Trophoblast cell (in vitro differentiated cells and primary cell): ENCODE measurements around the gene EEF1G.

Experiments
- DNase-seq, 2 donors: peaks; one replicate each; pipeline ENCODE4 v3.0.0-alpha.2; 2016
- H2AFZ ChIP-seq: 2 replicates; pipeline ENCODE4 v1.6.1; 2013; ENCODE audit warnings: low read length, moderate library complexity, mild to moderate bottlenecking; ENCODE audit not compliant: insufficient read depth, poor library complexity
- H2AK5ac ChIP-seq: 2 replicates; pipeline ENCODE4 v1.6.1; 2013; ENCODE audit warnings: mild to moderate bottlenecking, low read length
- H2BK120ac ChIP-seq: 2 replicates; pipeline ENCODE4 v1.6.1; 2013; ENCODE audit warnings: low read length, mild to moderate bottlenecking, moderate library complexity; ENCODE audit not compliant: insufficient read depth, poor library complexity
- H2BK12ac ChIP-seq: 2 replicates; pipeline ENCODE4 v1.6.1; 2013; ENCODE audit warnings: mild to moderate bottlenecking, low read length, moderate library complexity
- H2BK5ac ChIP-seq: 2 replicates; pipeline ENCODE4 v1.6.1; 2013; ENCODE audit warnings: low read length, low read depth, moderate library complexity, mild to moderate bottlenecking; ENCODE audit not compliant: poor library complexity
- H3K14ac ChIP-seq: 2 replicates; pipeline ENCODE4 v1.6.1; 2013; ENCODE audit warnings: mild to moderate bottlenecking, low read length
- H3K18ac ChIP-seq: 2 replicates; pipeline ENCODE4 v1.6.1; 2013; ENCODE audit warnings: mild to moderate bottlenecking, low read length
- H3K23ac ChIP-seq: 2 replicates; pipeline ENCODE4 v1.6.1; 2013; ENCODE audit warnings: low read length
- H3K27ac ChIP-seq: 2 replicates; pipeline ENCODE4 v1.5.1; 2013; ENCODE audit warnings: low read depth, mild to moderate bottlenecking, inconsistent platforms, low read length, moderate library complexity
- H3K27me3 ChIP-seq: 2 replicates; pipeline ENCODE4 v1.6.1; 2013; ENCODE audit warnings: inconsistent platforms, mild to moderate bottlenecking, low read length, moderate library complexity; ENCODE audit not compliant: insufficient read depth
- H3K36me3 ChIP-seq, 2 experiments: 1 replicate in 1 of 2; 2 replicates in 1 of 2; pipeline ENCODE4 v1.6.1; 2013; ENCODE audit warnings: low read length in 2 of 2, mild to moderate bottlenecking in 2 of 2, moderate library complexity in 1 of 2; ENCODE audit not compliant: insufficient read depth in 2 of 2, control insufficient read depth in 1 of 2
- H3K4ac ChIP-seq: 2 replicates; pipeline ENCODE4 v1.6.1; 2013; ENCODE audit warnings: low read depth, mild to moderate bottlenecking, low read length, moderate library complexity
- H3K4me1 ChIP-seq, 2 experiments: 1 replicate in 1 of 2; 2 replicates in 1 of 2; pipeline ENCODE4 v1.6.1; 2013; ENCODE audit warnings: low read length in 2 of 2, mild to moderate bottlenecking in 2 of 2, moderate library complexity in 1 of 2; ENCODE audit not compliant: insufficient read depth in 2 of 2, control insufficient read depth in 1 of 2
- H3K4me2 ChIP-seq: 2 replicates; pipeline ENCODE4 v1.6.1; 2013; ENCODE audit warnings: inconsistent platforms, mild to moderate bottlenecking, low read length, moderate library complexity
- H3K4me3 ChIP-seq: 2 replicates; pipeline ENCODE4 v1.5.1; 2013; ENCODE audit warnings: mild to moderate bottlenecking, low read depth, low read length, inconsistent platforms
- H3K79me1 ChIP-seq: one replicate; pipeline ENCODE4 v1.6.1; 2013; ENCODE audit warnings: low read length
- H3K79me2 ChIP-seq: 2 replicates; pipeline ENCODE4 v1.6.1; 2013; ENCODE audit warnings: low read length, mild to moderate bottlenecking; ENCODE audit not compliant: control insufficient read depth, insufficient read depth, poor library complexity
- H3K9ac ChIP-seq: 2 replicates; pipeline ENCODE4 v1.6.1; 2013; ENCODE audit warnings: mild to moderate bottlenecking, low read length
- H3K9me3 ChIP-seq: 2 replicates; pipeline ENCODE4 v1.6.1; 2013; ENCODE audit warnings: low read depth, mild to moderate bottlenecking, control low read depth, inconsistent platforms, low read length; ENCODE audit not compliant: insufficient read depth
- H4K12ac ChIP-seq: 2 replicates; pipeline ENCODE4 v1.6.1; 2013; ENCODE audit warnings: low read depth, mild to moderate bottlenecking, low read length, moderate library complexity
- H4K8ac ChIP-seq: 2 replicates; pipeline ENCODE4 v1.6.1; 2013; ENCODE audit warnings: low read depth, mild to moderate bottlenecking, low read length, moderate library complexity
- H4K91ac ChIP-seq: one replicate; pipeline ENCODE4 v1.6.1; 2013; ENCODE audit warnings: low read depth, mild to moderate bottlenecking, low read length, moderate library complexity
- WGBS: extraction: QIAGEN DNeasy Blood & Tissue Kit; methylation state at CpG from one replicate; pipeline ENCODE4 v1.1.7; 2013; ENCODE audit warnings: missing lambda C conversion rate; ENCODE audit not compliant: insufficient read length, insufficient coverage; ENCODE audit errors: extremely low coverage; 5-methylcytosine and 5-hydroxymethylcytosine counted together

The EEF1G gene

GRCh38 chr11:62534779-62535545 lies 38.7 kb downstream of the EEF1G start:
- no peak overlapping the region for H4K12ac ChIP-seq
- H4K8ac ChIP-seq, result no peak overlapping the region
- no peak overlapping the region for H3K18ac ChIP-seq
- no peak overlapping the region for H2BK12ac ChIP-seq
- H3K23ac ChIP-seq, result no peak overlapping the region
- H3K9me3 ChIP-seq, result peaks cover 5% of the 10 kb centered on the region
- peaks cover 4% of the 10 kb centered on the region for H3K79me1 ChIP-seq
- H3K27ac ChIP-seq, result no peak overlapping the region
- no peaks in the 10 kb centered on the region for H3K27me3 ChIP-seq
- H3K4me1 ChIP-seq, result peaks cover 7 to 17% of the 10 kb centered on the region in 2 experiments
- WGBS, result no CpG with 5 or more reads among the region's 19 CpGs
- H3K4ac ChIP-seq, result no peak overlapping the region
- peaks cover 32% of the 10 kb centered on the region for H3K79me2 ChIP-seq
- H3K14ac ChIP-seq, result no peak overlapping the region
- DNase-seq, result no peak
- no peak overlapping the region for H2BK120ac ChIP-seq
- H4K91ac ChIP-seq, result no peak overlapping the region
- no peak overlapping the region for H2BK5ac ChIP-seq
- peaks cover 89 to 91% of the 10 kb centered on the region in 2 experiments for H3K36me3 ChIP-seq
- no peak overlapping the region for H3K4me2 ChIP-seq
- no peak overlapping the region for H2AK5ac ChIP-seq
- no peak overlapping the region for H2AFZ ChIP-seq
- no peak overlapping the region for H3K9ac ChIP-seq
- H3K4me3 ChIP-seq, result no peak overlapping the region

DNA sequence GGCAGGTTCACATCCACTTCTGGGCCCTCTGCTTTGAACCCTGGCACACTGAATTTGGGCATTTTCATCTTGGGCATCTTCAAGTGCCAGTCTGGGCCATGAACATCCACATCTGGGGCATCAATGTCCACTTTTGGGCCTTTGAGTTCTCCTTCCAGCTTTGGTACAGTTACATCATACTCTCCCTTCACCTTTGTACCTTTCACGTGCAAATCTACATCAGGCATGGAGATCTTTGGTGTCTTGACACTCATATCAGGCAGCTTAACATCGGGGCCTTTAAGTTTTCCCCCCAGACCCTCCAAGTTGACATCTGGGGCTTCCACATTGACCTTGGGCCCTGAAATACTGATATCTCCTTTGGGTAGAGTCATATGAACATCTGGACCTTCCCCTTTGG lies 41.6 kb downstream of the EEF1G start:
- no peak overlapping the region for H3K4me2 ChIP-seq
- no peaks in the 10 kb centered on the region for H3K4me1 ChIP-seq
- no peak overlapping the region for H3K4ac ChIP-seq
- no peak overlapping the region for H3K14ac ChIP-seq
- no peak overlapping the region for H2BK12ac ChIP-seq
- H4K91ac ChIP-seq, result no peak overlapping the region
- H3K4me3 ChIP-seq, result no peak overlapping the region
- no peak overlapping the region for H3K18ac ChIP-seq
- no CpG with 5 or more reads among the region's 2 CpGs for WGBS
- H3K27me3 ChIP-seq, result no peaks in the 10 kb centered on the region
- no peaks in the 10 kb centered on the region for H3K79me1 ChIP-seq
- H3K36me3 ChIP-seq, result peaks cover 86 to 94% of the 10 kb centered on the region in 2 experiments
- peaks cover 9% of the 10 kb centered on the region for H3K79me2 ChIP-seq
- H3K9ac ChIP-seq, result no peak overlapping the region
- no peak overlapping the region for H4K8ac ChIP-seq
- no peak overlapping the region for H2AK5ac ChIP-seq
- no peak overlapping the region for H3K27ac ChIP-seq
- no peak overlapping the region for H3K23ac ChIP-seq
- peaks cover 5% of the 10 kb centered on the region for H3K9me3 ChIP-seq
- no peak overlapping the region for H2BK5ac ChIP-seq
- H2BK120ac ChIP-seq, result no peak overlapping the region
- no peak overlapping the region for H2AFZ ChIP-seq
- H4K12ac ChIP-seq, result no peak overlapping the region
- no peak for DNase-seq

DNA sequence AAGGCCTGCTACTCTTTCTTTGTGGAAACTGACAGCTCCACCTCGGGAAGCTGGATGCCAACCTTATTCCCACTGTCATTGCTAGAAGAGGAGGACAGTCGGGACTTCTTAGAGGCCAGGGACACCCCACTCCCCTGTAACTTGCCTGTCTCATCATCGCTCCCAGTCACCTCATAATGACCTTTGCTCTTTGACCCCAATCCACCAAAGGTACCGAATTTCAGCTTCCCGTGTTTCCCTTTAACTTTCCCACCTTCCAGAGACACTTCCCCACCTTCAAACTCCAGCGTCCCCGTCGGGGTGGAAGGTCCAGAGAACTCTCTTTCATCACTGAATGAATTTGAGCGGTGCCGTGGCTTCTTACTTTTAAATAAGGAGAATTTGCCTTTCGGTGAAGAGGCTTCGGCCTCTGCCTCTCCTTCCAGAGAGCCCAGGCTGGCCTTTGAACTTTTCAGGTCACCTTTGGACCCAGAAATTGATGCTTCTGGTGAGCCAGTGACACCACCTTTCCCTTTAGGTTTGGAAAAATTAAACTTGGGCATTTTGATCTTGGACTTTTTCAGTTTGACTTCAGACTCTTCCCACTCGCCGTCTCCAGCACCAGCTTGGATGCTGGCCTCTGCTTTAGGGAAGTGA lies 56.8 kb downstream of the EEF1G start:
- no peak overlapping the region for H3K14ac ChIP-seq
- no peaks in the 10 kb centered on the region for H3K79me2 ChIP-seq
- H2AK5ac ChIP-seq, result no peak overlapping the region
- H2BK12ac ChIP-seq, result no peak overlapping the region
- no peak overlapping the region for H2BK120ac ChIP-seq
- H4K8ac ChIP-seq, result no peak overlapping the region
- no peak overlapping the region for H3K27ac ChIP-seq
- no peak for DNase-seq
- H3K4me3 ChIP-seq, result no peak overlapping the region
- no peak overlapping the region for H2BK5ac ChIP-seq
- H3K4me2 ChIP-seq, result no peak overlapping the region
- no peak overlapping the region for H3K4ac ChIP-seq
- H4K12ac ChIP-seq, result no peak overlapping the region
- WGBS, result no CpG with 5 or more reads among the region's 14 CpGs
- H3K18ac ChIP-seq, result no peak overlapping the region
- H3K4me1 ChIP-seq, result peaks cover 3 to 6% of the 10 kb centered on the region in 2 experiments
- H3K79me1 ChIP-seq, result no peaks in the 10 kb centered on the region
- H4K91ac ChIP-seq, result no peak overlapping the region
- no peak overlapping the region for H3K23ac ChIP-seq
- no peaks in the 10 kb centered on the region for H3K27me3 ChIP-seq
- no peak overlapping the region for H2AFZ ChIP-seq
- no peak overlapping the region for H3K9ac ChIP-seq
- peaks cover 55 to 72% of the 10 kb centered on the region in 2 experiments for H3K36me3 ChIP-seq
- peaks cover 2% of the 10 kb centered on the region for H3K9me3 ChIP-seq

- no peak overlapping the region for H3K18ac ChIP-seq
- no CpG with 5 or more reads among the region's 7 CpGs for WGBS
Measured at GRCh38 chr11:62514151-62514550, 59.5 kb downstream of the EEF1G start.

More at GRCh38 chr11:62514151-62514550, 59.5 kb downstream of the EEF1G start:
- no peak overlapping the region for H2BK120ac ChIP-seq
- H3K79me2 ChIP-seq, result no peaks in the 10 kb centered on the region
- H3K4me2 ChIP-seq, result no peak overlapping the region
- H3K4ac ChIP-seq, result no peak overlapping the region
- no peak overlapping the region for H2AFZ ChIP-seq
- no peak overlapping the region for H4K91ac ChIP-seq
- H3K14ac ChIP-seq, result no peak overlapping the region
- H3K79me1 ChIP-seq, result peaks cover 4% of the 10 kb centered on the region
- peaks cover 2% of the 10 kb centered on the region for H3K9me3 ChIP-seq
- H3K9ac ChIP-seq, result no peak overlapping the region
- no peak overlapping the region for H2BK12ac ChIP-seq
- no peak overlapping the region for H2AK5ac ChIP-seq
- H3K4me3 ChIP-seq, result no peak overlapping the region
- no peak overlapping the region for H3K23ac ChIP-seq
- H3K4me1 ChIP-seq, result peaks cover 3 to 6% of the 10 kb centered on the region in 2 experiments
- H3K36me3 ChIP-seq, result peaks cover 38 to 45% of the 10 kb centered on the region in 2 experiments
- peak in 1 of 2 donors; percentile 19 for DNase-seq
- H4K8ac ChIP-seq, result peak overlapping the region; percentile 13
- H3K27me3 ChIP-seq, result no peaks in the 10 kb centered on the region
- H3K27ac ChIP-seq, result peak overlapping the region; percentile 35
- no peak overlapping the region for H4K12ac ChIP-seq
- H2BK5ac ChIP-seq, result no peak overlapping the region
